ENCODE results near the gene ZNF444. TPM values are rescaled to one million over a fixed set of nuclear protein-coding genes. Genes with fewer than 3 reads are reported as not detected.
"Not testable (repeated sequence)": the region's sequence is repeated elsewhere in the genome, so short reads cannot be mapped to it uniquely, and the experiment has no call there.

The ZNF444 gene
- total RNA-seq, 1 donor from 2014 or later: 33.1 TPM

DNA sequence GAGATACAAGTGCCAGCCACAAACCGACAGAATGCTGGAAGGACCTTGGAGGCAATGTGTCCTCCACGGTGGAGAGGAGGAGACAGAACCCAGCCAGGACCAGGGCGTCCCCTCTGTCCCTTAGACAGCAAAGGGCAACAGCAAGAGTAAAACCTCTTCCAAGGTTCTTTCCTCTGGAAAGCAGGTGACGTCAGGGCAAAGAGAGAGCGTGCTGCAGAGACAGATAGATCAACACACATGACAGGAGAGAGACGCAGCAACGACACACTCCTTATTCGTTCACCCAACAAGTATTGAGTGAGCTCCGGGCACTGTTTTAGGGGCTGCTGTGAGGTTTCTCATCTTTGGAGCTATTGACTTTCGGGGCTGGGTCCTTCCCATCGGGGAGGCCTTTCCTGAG, 33.5 kb downstream of the ZNF444 start:
- Mint-ChIP-seq H3K9me3 (ENCODE audit: low read depth) (no peaks in the 10 kb centered on the region), H3K4me3 (ENCODE audit: unreplicated experiment) (no peak overlapping the region), H3K27ac (ENCODE audit: unreplicated experiment) (no peak overlapping the region), H3K4me1 (ENCODE audit: low read depth) (no peaks in the 10 kb centered on the region), H3K27me3 (ENCODE audit: low read depth) (peaks cover 13% of the 10 kb centered on the region), H3K36me3 (ENCODE audit: low read depth) (no peaks in the 10 kb centered on the region)
- no peak for TF ChIP-seq CTCF (IDR thresholded peaks at IDR 0.05)
- no peak for DNase-seq (ENCODE audit: low spot score)

DNA sequence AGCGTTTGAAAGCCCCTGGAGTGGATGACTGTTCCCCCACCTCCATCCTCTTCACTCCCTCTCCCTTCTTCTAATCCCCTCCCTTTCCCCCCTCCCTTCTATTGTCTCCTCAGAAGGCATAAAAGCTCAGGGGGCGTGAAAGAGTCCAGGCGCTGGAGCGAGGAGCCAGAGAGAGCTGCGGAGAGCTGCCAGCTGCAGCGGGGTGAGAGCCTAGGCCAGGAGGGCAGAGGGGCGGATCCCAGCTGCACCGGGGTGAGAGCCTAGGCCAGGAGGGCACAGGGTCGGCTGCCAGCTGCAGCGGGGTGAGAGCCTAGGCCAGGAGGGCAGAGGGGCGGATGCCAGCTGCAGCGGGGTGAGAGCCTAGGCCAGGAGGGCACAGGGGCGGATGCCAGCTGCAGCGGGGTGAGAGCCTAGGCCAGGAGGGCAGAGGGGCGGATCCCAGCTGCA, 34.8 kb downstream of the ZNF444 start, which contains the start of gene GALP:
Gene GALP (plus strand): TSS at position 148 of the 447 bp plus-strand sequence. CDS start 1,101 bp downstream, outside the sequence.
- H3K27me3 Mint-ChIP-seq (ENCODE audit: low read depth): peaks cover 13% of the 10 kb centered on the region
- H3K4me3 Mint-ChIP-seq (ENCODE audit: unreplicated experiment); H3K4me1 Mint-ChIP-seq (ENCODE audit: low read depth); H3K36me3 Mint-ChIP-seq (ENCODE audit: low read depth); H3K9me3 Mint-ChIP-seq (ENCODE audit: low read depth); H3K27ac Mint-ChIP-seq (ENCODE audit: unreplicated experiment); DNase-seq (ENCODE audit: low spot score): not testable (repeated sequence)

DNA sequence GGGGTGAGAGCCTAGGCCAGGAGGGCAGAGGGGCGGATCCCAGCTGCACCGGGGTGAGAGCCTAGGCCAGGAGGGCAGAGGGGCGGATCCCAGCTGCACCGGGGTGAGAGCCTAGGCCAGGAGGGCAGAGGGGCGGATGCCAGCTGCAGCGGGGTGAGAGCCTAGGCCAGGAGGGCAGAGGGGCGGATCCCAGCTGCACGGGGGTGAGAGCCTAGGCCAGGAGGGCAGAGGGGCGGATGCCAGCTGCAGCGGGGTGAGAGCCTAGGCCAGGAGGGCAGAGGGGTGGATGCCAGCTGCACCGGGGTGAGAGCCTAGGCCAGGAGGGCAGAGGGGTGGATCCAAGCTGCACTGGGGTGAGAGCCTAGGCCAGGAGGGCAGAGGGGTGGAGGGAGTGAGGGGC, 35.2 kb downstream of the ZNF444 start:
- H3K4me1 Mint-ChIP-seq (ENCODE audit: low read depth); DNase-seq (ENCODE audit: low spot score); H3K4me3 Mint-ChIP-seq (ENCODE audit: unreplicated experiment); H3K9me3 Mint-ChIP-seq (ENCODE audit: low read depth); H3K27ac Mint-ChIP-seq (ENCODE audit: unreplicated experiment); H3K36me3 Mint-ChIP-seq (ENCODE audit: low read depth): not testable (repeated sequence)
- H3K27me3 Mint-ChIP-seq (ENCODE audit: low read depth): peaks cover 13% of the 10 kb centered on the region

DNA sequence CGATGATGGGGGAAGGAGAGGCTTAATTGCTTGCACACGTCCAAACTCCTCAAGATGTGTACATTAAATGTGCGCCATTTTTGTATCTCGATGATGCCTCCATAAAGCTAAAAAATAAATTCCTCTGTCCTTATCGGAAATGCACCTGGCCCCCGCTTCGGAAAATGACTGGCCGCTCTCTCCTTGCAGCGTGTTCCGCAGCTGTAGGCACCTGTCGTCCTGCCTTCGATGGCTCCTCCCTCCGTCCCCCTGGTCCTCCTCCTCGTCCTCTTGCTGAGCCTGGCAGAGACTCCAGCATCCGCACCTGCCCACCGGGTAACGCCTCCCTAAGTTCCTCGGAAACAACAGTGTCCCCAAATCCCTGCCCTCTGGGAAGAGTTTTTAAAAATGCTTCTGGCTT, 35.8 kb downstream of the ZNF444 start:
- no peaks in the 10 kb centered on the region for H3K4me1 Mint-ChIP-seq (ENCODE audit: low read depth)
- no peak for TF ChIP-seq CTCF (IDR thresholded peaks at IDR 0.05)
- peak; percentile 81 for DNase-seq (ENCODE audit: low spot score)
- H3K4me3 Mint-ChIP-seq (ENCODE audit: unreplicated experiment): no peak overlapping the region
- no peak overlapping the region for H3K27ac Mint-ChIP-seq (ENCODE audit: unreplicated experiment)
- H3K27me3 Mint-ChIP-seq (ENCODE audit: low read depth): peaks cover 13% of the 10 kb centered on the region
- no peaks in the 10 kb centered on the region for H3K36me3 Mint-ChIP-seq (ENCODE audit: low read depth)
- H3K9me3 Mint-ChIP-seq (ENCODE audit: low read depth): no peaks in the 10 kb centered on the region

- H3K9me3 Mint-ChIP-seq (ENCODE audit: low read depth): no peaks in the 10 kb centered on the region
- no peaks in the 10 kb centered on the region for H3K4me1 Mint-ChIP-seq (ENCODE audit: low read depth)
- peaks cover 13% of the 10 kb centered on the region for H3K27me3 Mint-ChIP-seq (ENCODE audit: low read depth)
- H3K36me3 Mint-ChIP-seq (ENCODE audit: low read depth): no peaks in the 10 kb centered on the region
- no peak overlapping the region for H3K4me3 Mint-ChIP-seq (ENCODE audit: unreplicated experiment)
- no peak overlapping the region for H3K27ac Mint-ChIP-seq (ENCODE audit: unreplicated experiment)
- peak; percentile 35 for DNase-seq (ENCODE audit: low spot score)
- no peak for TF ChIP-seq CTCF (IDR thresholded peaks at IDR 0.05)
Observed at GRCh38 chr19:56177564-56178243, 36.6 kb downstream of the ZNF444 start.

GRCh38 chr19:56189785-56190184, 48.7 kb downstream of the ZNF444 start:
- no peak for DNase-seq (ENCODE audit: low spot score)
- peaks cover 8% of the 10 kb centered on the region for H3K9me3 Mint-ChIP-seq (ENCODE audit: low read depth)
- H3K27me3 Mint-ChIP-seq (ENCODE audit: low read depth): no peaks in the 10 kb centered on the region
- no peaks in the 10 kb centered on the region for H3K36me3 Mint-ChIP-seq (ENCODE audit: low read depth)
- no peak overlapping the region for H3K27ac Mint-ChIP-seq (ENCODE audit: unreplicated experiment)
- H3K4me1 Mint-ChIP-seq (ENCODE audit: low read depth): no peaks in the 10 kb centered on the region
- no peak for TF ChIP-seq CTCF (IDR thresholded peaks at IDR 0.05)
- no peak overlapping the region for H3K4me3 Mint-ChIP-seq (ENCODE audit: unreplicated experiment)

Measured in chondrocyte (in vitro differentiated cells).